Measurements from ENCODE around the gene R3HCC1L. TPM values are rescaled to one million over a fixed set of nuclear protein-coding genes. Genes with fewer than 3 reads are reported as not detected.

Gene R3HCC1L
- total and polyA plus RNA-seq, 9 of the 15 experiments (the other 6 are each of a cell fraction or from before 2014, with no cell fraction given) = 9.1 to 17.8 (median 12.6) TPM

- no peak for TF ChIP-seq ATF1 (CRISPR knock-in tag; IDR thresholded peaks at IDR 0.05)
- peak; percentile 32; the same call in 1 of the 2 replicates for TF ChIP-seq ATF1 (tag; IDR thresholded peaks at IDR 0.05)
- peak in 1 of 2 experiments; percentile 49 for TF ChIP-seq AFF1 (IDR thresholded peaks at IDR 0.05; ENCODE audit: low read depth in 1 of 2, partially characterized antibody in 2 of 2)
- no peak for TF ChIP-seq SMARCA5 (IDR thresholded peaks at IDR 0.05)
- TF ChIP-seq ZNF133 (CRISPR knock-in tag; IDR thresholded peaks at IDR 0.05) = no peak
- no peak for TF ChIP-seq PHTF2 (CRISPR knock-in tag; IDR thresholded peaks at IDR 0.05)
- TF ChIP-seq HMGXB4 (CRISPR knock-in tag; IDR thresholded peaks at IDR 0.05) = no peak
- no peak for TF ChIP-seq VEZF1 (CRISPR knock-in tag; IDR thresholded peaks at IDR 0.05)
- no peak for TF ChIP-seq E2F8 (IDR thresholded peaks at IDR 0.05; ENCODE audit: low read depth, partially characterized antibody)
- TF ChIP-seq ZNF76 (CRISPR knock-in tag; IDR thresholded peaks at IDR 0.05; ENCODE audit: borderline replicate concordance) = no peak
- no peak for TF ChIP-seq KLF1 (tag; IDR thresholded peaks at IDR 0.05)
- TF ChIP-seq MTA1 (IDR thresholded peaks at IDR 0.05; ENCODE audit: borderline replicate concordance) = no peak
- no peak for TF ChIP-seq TSHZ1 (CRISPR knock-in tag; IDR thresholded peaks at IDR 0.05)
- no peak for TF ChIP-seq CHD4 (IDR thresholded peaks at IDR 0.05; ENCODE audit: insufficient read depth, insufficient replicate concordance, low read depth, low read length, poor library complexity, severe bottlenecking)
- TF ChIP-seq SMARCB1 (IDR thresholded peaks at IDR 0.05; ENCODE audit: insufficient read length, low read depth) = no peak
These were observed 102.4 kb downstream of the R3HCC1L start (continued) for GRCh38 chr10:98236862-98237261.
